Suprapubic skin (tissue), 4 donors: ENCODE measurements around the gene RASSF8. TPM values are rescaled to one million over a fixed set of nuclear protein-coding genes. Genes with fewer than 3 reads are reported as not detected.

Source experiments
- DNase-seq, 2 donors: peaks; one replicate each; pipeline ENCODE4 v3.0.0-alpha.2; 2019; ENCODE audit warnings: low spot score in 2 of 2
- H3K27ac ChIP-seq: fragments of 200-600 bp; sonication (generic); one replicate; pipeline ENCODE4 v1.5.1; 2019
- H3K27me3 ChIP-seq: fragments of 200-600 bp; sonication (generic); one replicate; pipeline ENCODE4 v1.5.1; 2019
- H3K36me3 ChIP-seq: fragments of 200-600 bp; sonication (generic); one replicate; pipeline ENCODE4 v1.5.1; 2019
- H3K4me1 ChIP-seq: fragments of 200-600 bp; sonication (generic); one replicate; pipeline ENCODE4 v1.5.1; 2019
- H3K4me3 ChIP-seq: fragments of 200-600 bp; sonication (generic); one replicate; pipeline ENCODE4 v1.5.1; 2019; ENCODE audit warnings: mild to moderate bottlenecking
- H3K9me3 ChIP-seq: fragments of 200-600 bp; sonication (generic); one replicate; pipeline ENCODE4 v1.5.1; 2019
- EP300 ChIP-seq: sonication (generic); formaldehyde crosslinking; IDR thresholded peaks from one replicate; pipeline ENCODE4 v1.6.1; 2017; ENCODE audit warnings: antibody characterized with exemption
- POLR2A ChIP-seq, 2 donors: fragments of 450-650 bp; IDR thresholded peaks; one replicate each; pipeline ENCODE4 v1.6.1; 2017; ENCODE audit warnings: antibody characterized with exemption in 2 of 2, mild to moderate bottlenecking in 2 of 2, moderate library complexity in 2 of 2
- POLR2AphosphoS5 ChIP-seq, 3 donors: sonication (generic); formaldehyde crosslinking; IDR thresholded peaks; one replicate each; pipeline ENCODE4 v1.6.1; 2017; ENCODE audit warnings: antibody characterized with exemption in 3 of 3
- WGBS: methylation state at CpG from one replicate; pipeline ENCODE4 v1.1.5; 2018; 5-methylcytosine and 5-hydroxymethylcytosine counted together
- total RNA-seq, 4 donors: library from RNA; depleted of rRNA; stranded (reverse); fragments of >200 nt; gene quantifications; one replicate each; pipeline ENCODE4 v1.1.0, GENCODE V29; 2016
- TF ChIP-seq, protein P1 (sequence below), 2 donors: fragments of 200-600 bp in 1 of 2; fragments of 450-650 bp in 1 of 2; sonication (generic) in 1 of 2; IDR thresholded peaks; one replicate each; pipeline ENCODE4 v1.5.1; 2016 to 2019; ENCODE audit warnings: antibody characterized with exemption in 2 of 2, mild to moderate bottlenecking in 1 of 2, moderate library complexity in 1 of 2

The RASSF8 gene, protein sequence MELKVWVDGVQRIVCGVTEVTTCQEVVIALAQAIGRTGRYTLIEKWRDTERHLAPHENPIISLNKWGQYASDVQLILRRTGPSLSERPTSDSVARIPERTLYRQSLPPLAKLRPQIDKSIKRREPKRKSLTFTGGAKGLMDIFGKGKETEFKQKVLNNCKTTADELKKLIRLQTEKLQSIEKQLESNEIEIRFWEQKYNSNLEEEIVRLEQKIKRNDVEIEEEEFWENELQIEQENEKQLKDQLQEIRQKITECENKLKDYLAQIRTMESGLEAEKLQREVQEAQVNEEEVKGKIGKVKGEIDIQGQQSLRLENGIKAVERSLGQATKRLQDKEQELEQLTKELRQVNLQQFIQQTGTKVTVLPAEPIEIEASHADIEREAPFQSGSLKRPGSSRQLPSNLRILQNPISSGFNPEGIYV
- 10 to 100 TPM in 1 of 4 donors, 1 to 10 TPM in 3; 5.4 to 14.2 (median 6.1) TPM for total RNA-seq

DNA sequence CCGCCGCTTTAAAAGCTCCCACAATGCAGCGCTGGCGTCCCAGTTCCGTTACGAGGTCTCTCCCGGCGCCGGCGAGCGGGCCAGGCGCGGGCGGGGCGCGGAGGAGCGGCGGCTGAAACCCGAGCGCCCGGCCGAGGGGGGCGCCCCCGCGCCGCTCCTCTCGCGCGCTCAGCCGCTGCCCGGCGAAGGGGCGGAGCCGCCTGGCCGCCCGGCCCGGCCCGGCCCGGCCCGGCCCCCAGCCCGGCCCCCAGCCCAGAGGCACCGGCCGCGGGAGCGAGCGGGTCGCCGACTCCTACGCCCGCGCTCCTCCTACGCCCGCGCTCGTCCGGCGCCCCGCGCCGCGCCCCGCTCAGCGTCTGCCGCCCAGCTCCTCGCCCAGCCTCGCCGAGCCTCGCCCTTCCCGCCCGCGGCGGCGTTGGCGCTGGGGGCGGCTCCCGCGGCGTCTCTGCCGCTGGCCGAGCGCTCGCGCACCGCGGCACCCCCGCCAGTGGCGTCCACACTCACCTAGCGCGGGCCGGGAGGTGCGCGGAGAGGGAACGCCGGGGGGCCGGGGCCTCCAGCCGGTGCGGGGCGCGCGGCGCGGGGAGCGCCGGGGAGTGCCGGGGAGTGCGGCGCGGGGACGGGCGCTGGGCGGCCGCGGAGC lies at the start of gene RASSF8:
TSS of gene RASSF8 (plus strand) at position 255 of the 643 bp plus-strand sequence. CDS start 96,662 bp downstream, outside the sequence.
- Histone ChIP-seq H3K4me1 (peaks cover 28% of the 10 kb centered on the region), H3K4me3 (peak within 1 kb of the TSS; percentile 82), H3K27me3 (no peaks in the 10 kb centered on the region), H3K27ac (peak within 1 kb of the TSS; percentile 94), H3K36me3 (no peaks in the 10 kb centered on the region), H3K9me3 (no peaks in the 10 kb centered on the region)
- WGBS: 14% methylated on average over 4 of the region's 113 CpGs
- no peak for DNase-seq
- TF ChIP-seq POLR2A (IDR thresholded peaks at IDR 0.05): peak; percentile 66 to 73
- TF ChIP-seq POLR2AphosphoS5 (IDR thresholded peaks at IDR 0.05): no peak
- TF ChIP-seq EP300: no peak
- TF ChIP-seq, protein P1, sequence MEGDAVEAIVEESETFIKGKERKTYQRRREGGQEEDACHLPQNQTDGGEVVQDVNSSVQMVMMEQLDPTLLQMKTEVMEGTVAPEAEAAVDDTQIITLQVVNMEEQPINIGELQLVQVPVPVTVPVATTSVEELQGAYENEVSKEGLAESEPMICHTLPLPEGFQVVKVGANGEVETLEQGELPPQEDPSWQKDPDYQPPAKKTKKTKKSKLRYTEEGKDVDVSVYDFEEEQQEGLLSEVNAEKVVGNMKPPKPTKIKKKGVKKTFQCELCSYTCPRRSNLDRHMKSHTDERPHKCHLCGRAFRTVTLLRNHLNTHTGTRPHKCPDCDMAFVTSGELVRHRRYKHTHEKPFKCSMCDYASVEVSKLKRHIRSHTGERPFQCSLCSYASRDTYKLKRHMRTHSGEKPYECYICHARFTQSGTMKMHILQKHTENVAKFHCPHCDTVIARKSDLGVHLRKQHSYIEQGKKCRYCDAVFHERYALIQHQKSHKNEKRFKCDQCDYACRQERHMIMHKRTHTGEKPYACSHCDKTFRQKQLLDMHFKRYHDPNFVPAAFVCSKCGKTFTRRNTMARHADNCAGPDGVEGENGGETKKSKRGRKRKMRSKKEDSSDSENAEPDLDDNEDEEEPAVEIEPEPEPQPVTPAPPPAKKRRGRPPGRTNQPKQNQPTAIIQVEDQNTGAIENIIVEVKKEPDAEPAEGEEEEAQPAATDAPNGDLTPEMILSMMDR (IDR thresholded peaks at IDR 0.05): no peak

DNA sequence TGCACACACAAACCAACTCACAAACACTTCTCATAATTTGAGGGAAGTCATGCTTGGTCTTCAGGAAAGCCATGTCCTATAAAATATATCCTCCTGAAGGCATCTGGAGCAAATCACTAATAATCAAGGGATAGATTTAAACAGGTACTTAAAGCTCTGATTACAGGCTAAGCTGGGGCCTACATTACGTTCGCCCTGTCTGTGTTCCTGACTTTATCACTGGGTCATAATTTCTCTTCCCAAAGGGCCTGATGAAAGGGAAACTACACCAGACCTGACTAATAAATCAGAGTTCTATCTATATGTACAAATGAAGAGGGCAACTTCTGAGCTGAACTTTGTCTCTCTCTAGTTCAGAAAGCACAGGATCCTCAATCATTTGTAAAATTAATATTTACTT lies 43.9 kb upstream of the RASSF8 start:
- Histone ChIP-seq H3K27me3 (no peaks in the 10 kb centered on the region), H3K9me3 (no peaks in the 10 kb centered on the region), H3K27ac (no peak overlapping the region), H3K36me3 (no peaks in the 10 kb centered on the region), H3K4me3 (no peak overlapping the region), H3K4me1 (no peaks in the 10 kb centered on the region)
- WGBS: 93% methylated on average over 2 of the region's 2 CpGs
- DNase-seq: no peak
- TF ChIP-seq EP300: no peak
- TF ChIP-seq POLR2A (IDR thresholded peaks at IDR 0.05): no peak
- TF ChIP-seq, protein P1 (IDR thresholded peaks at IDR 0.05): no peak
- no peak for TF ChIP-seq POLR2AphosphoS5 (IDR thresholded peaks at IDR 0.05)

DNA sequence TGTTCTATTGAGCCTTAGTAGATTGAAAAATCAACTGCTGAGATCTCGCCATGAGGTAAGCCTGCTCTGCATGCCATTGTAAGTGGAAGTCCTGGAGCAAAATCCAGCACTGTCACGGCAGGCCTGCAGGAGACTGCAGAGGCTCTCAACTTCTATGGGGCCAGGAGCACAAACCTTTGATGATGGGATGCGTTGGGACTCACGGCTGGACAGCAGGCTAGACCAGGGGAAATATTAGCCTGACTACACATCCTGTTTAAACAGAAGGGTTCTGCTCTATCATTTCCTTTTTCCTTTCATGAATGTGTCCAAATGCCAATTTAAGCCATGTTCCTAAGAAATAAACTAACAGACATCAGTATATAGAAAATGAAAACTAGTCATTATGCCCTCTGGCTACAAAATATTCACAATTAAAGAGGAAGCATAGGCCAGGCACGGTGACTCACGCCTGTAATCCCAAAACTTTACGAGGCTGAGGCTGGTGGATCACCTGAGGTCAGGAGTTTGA lies 33.9 kb upstream of the RASSF8 start:
- Histone ChIP-seq H3K27ac (no peak overlapping the region), H3K4me1 (no peaks in the 10 kb centered on the region), H3K27me3 (no peaks in the 10 kb centered on the region), H3K36me3 (no peaks in the 10 kb centered on the region), H3K4me3 (no peak overlapping the region), H3K9me3 (no peaks in the 10 kb centered on the region)
- no peak for TF ChIP-seq POLR2A (IDR thresholded peaks at IDR 0.05)
- no peak for TF ChIP-seq EP300
- TF ChIP-seq POLR2AphosphoS5 (IDR thresholded peaks at IDR 0.05): no peak
- TF ChIP-seq, protein P1 (IDR thresholded peaks at IDR 0.05): no peak
- no peak for DNase-seq
- WGBS: 50% methylated on average over 7 of the region's 7 CpGs

DNA sequence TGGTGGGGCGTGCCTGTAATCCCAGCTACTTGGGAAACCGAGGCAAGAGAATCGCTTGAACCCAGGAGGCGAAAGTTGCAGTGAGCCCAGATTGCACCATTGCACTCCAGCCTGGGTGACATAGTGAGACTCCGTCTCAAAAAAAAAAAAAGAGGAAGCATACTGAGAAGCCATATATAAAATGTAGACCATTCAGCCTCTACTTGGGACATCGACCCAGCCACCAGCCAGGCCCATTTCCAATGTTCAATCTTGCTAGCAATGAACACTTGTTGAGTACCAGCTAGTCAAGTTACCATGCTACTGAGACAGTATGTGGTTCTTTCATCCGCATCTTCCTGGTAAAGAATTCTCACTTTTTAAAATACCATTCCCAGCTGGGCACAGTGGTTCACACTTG lies 33.4 kb upstream of the RASSF8 start:
- 85% methylated on average over 7 of the region's 7 CpGs for WGBS
- H3K4me3 ChIP-seq: no peak overlapping the region
- H3K27ac ChIP-seq: no peak overlapping the region
- no peak for DNase-seq
- H3K9me3 ChIP-seq: no peaks in the 10 kb centered on the region
- TF ChIP-seq POLR2AphosphoS5 (IDR thresholded peaks at IDR 0.05): no peak
- TF ChIP-seq, protein P1 (IDR thresholded peaks at IDR 0.05): no peak
- TF ChIP-seq POLR2A (IDR thresholded peaks at IDR 0.05): no peak
- no peaks in the 10 kb centered on the region for H3K4me1 ChIP-seq
- H3K36me3 ChIP-seq: no peaks in the 10 kb centered on the region
- no peaks in the 10 kb centered on the region for H3K27me3 ChIP-seq

DNA sequence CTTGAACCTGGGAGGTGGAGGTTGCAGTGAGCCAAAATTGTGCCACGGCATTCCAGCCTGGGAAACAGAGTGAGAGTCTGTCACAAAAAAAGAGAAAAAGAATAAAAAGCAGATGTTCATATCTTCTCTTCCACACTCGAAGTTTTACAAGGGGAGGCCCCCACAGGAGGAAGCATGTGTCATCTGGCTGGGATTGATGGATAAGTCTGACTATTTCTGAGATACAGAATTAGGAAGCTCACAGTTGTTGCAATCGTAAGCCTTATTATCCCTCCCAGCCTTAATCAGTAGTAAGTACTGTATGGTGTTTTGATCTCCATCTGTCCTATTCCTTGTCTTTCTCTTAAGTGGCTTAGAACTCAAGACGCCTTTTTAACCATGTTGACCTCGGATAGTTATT lies 31.9 kb upstream of the RASSF8 start:
- no peak for TF ChIP-seq POLR2A (IDR thresholded peaks at IDR 0.05)
- no peak for TF ChIP-seq POLR2AphosphoS5 (IDR thresholded peaks at IDR 0.05)
- TF ChIP-seq EP300: no peak
- TF ChIP-seq, protein P1 (IDR thresholded peaks at IDR 0.05): no peak
- Histone ChIP-seq H3K4me3 (no peak overlapping the region), H3K27ac (no peak overlapping the region), H3K4me1 (no peaks in the 10 kb centered on the region), H3K27me3 (no peaks in the 10 kb centered on the region), H3K36me3 (no peaks in the 10 kb centered on the region), H3K9me3 (no peaks in the 10 kb centered on the region)
- WGBS: 64% methylated on average over 5 of the region's 5 CpGs
- DNase-seq: no peak
